Skeletal muscle tissue (tissue), 4 donors: ENCODE results near the gene GPR176. TPM values are rescaled to one million over a fixed set of nuclear protein-coding genes. Genes with fewer than 3 reads are reported as not detected.
"Not testable (repeated sequence)": the region's sequence is repeated elsewhere in the genome, so short reads cannot be mapped to it uniquely, and the experiment has no call there.

Source experiments
- H3K27ac ChIP-seq: one replicate; pipeline ENCODE4 v1.7.0; 2013; ENCODE audit warnings: mild to moderate bottlenecking, low read depth, low read length, inconsistent platforms
- H3K27me3 ChIP-seq, 3 donors: one replicate each; pipeline ENCODE4 v1.7.0; 2013; ENCODE audit warnings: low read length in 3 of 3; ENCODE audit not compliant: control insufficient read depth in 3 of 3, insufficient read depth in 3 of 3
- H3K36me3 ChIP-seq, 3 donors: one replicate each; pipeline ENCODE4 v1.7.0; 2013; ENCODE audit warnings: low read length in 3 of 3; ENCODE audit not compliant: control insufficient read depth in 3 of 3, insufficient read depth in 3 of 3
- H3K4me1 ChIP-seq, 3 donors: one replicate each; pipeline ENCODE4 v1.7.0; 2013; ENCODE audit warnings: low read length in 3 of 3, mild to moderate bottlenecking in 3 of 3; ENCODE audit not compliant: control insufficient read depth in 3 of 3, insufficient read depth in 3 of 3
- H3K4me3 ChIP-seq, 3 donors: one replicate each; pipeline ENCODE4 v1.7.0; 2013; ENCODE audit warnings: low read length in 3 of 3
- H3K9ac ChIP-seq, 3 donors: one replicate each; pipeline ENCODE4 v1.7.0; 2013; ENCODE audit warnings: low read length in 3 of 3, mild to moderate bottlenecking in 3 of 3, moderate library complexity in 2 of 3, low read depth in 1 of 3
- H3K9me3 ChIP-seq, 3 donors: one replicate each; pipeline ENCODE4 v1.7.0; 2013; ENCODE audit warnings: low read length in 3 of 3; ENCODE audit not compliant: control insufficient read depth in 3 of 3
- total RNA-seq: library from RNA; depleted of rRNA; stranded (reverse); fragments of >200 nt; gene quantifications from one replicate; pipeline ENCODE4 v1.2.3, GENCODE V29; 2014
- donor health status: Osteomylitis.

Gene GPR176
- total RNA-seq, 1 donor from 2014 or later: 6.3 TPM

DNA sequence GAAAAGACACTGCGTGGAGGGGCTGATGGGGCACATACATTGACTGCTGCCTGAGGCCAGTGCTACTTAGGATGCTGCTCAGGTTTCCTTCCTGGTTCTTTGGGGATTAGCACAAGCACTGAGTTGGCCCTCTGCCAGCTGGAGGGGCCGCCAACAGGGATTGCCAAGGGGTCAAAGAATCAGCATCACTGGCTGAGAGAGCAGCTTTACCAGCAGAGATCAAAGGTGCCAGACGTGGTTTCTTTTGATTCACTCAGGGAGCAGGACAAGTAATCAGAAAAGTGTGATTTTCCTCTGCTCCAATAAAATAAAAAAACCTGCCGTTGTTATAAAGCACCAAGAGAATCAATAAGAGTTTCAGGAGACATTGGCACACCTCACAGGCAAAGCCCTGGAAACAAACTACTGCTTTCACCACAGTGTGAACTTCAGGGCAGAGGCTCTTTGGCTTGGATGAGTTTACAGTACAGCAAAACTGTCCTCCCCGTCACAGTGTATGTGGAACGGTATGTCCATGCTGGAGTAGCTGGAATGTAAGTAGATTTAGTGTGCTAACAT is 91.6 kb downstream of the GPR176 start:
- Histone ChIP-seq H3K4me3 (no peak overlapping the region), H3K36me3 (no peaks in the 10 kb centered on the region), H3K4me1 (peaks cover 0 to 5% (median 3%) of the 10 kb centered on the region in 3 donors), H3K27me3 (no peaks in the 10 kb centered on the region), H3K27ac (no peak overlapping the region), H3K9ac (no peak overlapping the region), H3K9me3 (no peaks in the 10 kb centered on the region)

DNA sequence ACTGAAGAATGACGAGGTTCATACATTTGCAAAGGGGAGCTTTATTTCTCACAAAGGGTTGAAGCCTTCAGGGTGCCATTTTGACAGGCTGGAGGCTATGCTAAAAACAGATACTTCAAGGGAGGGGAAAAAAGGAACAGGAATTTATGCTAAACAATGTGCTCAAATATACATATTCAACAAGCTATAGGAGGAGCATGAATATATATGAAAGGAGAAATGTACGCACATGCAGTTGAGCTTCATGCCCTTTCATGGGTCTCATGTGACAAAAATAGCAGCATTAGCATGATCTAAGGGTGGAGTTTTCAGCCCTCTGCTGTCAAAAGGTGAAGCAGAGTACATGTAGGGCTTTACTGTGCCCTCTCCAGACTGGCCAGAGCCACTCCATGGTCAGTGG is 93.1 kb downstream of the GPR176 start:
- H3K4me1 ChIP-seq: peaks cover 0 to 5% (median 3%) of the 10 kb centered on the region in 3 donors
- no peak overlapping the region for H3K4me3 ChIP-seq
- no peaks in the 10 kb centered on the region for H3K27me3 ChIP-seq
- H3K36me3 ChIP-seq: no peaks in the 10 kb centered on the region
- no peaks in the 10 kb centered on the region for H3K9me3 ChIP-seq
- no peak overlapping the region for H3K27ac ChIP-seq
- H3K9ac ChIP-seq: no peak overlapping the region

DNA sequence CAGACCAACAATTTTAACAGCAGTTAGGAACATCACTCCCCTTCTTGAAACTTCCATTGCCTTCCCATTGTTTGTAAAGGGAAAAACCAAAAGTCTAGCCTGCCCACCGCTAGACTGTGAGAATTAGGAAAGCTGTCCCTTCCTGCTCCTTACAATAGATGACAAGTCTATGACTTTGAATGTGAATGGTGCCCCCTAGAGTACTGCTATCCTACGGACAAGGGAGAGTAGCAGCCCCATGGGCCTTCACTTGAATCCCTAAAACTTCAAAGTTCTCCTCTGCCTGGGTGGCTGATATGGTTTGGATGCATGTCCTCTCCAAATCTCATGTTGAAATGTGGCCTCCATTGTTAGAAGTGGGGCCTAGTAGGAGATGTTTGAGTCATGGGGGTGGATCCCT is 96.4 kb downstream of the GPR176 start:
- H3K9ac ChIP-seq: no peak overlapping the region
- H3K9me3 ChIP-seq: no peaks in the 10 kb centered on the region
- H3K27ac ChIP-seq: no peak overlapping the region
- H3K4me3 ChIP-seq: no peak overlapping the region
- H3K4me1 ChIP-seq: peaks cover 0 to 5% (median 3%) of the 10 kb centered on the region in 3 donors
- H3K27me3 ChIP-seq: no peaks in the 10 kb centered on the region
- no peaks in the 10 kb centered on the region for H3K36me3 ChIP-seq

DNA sequence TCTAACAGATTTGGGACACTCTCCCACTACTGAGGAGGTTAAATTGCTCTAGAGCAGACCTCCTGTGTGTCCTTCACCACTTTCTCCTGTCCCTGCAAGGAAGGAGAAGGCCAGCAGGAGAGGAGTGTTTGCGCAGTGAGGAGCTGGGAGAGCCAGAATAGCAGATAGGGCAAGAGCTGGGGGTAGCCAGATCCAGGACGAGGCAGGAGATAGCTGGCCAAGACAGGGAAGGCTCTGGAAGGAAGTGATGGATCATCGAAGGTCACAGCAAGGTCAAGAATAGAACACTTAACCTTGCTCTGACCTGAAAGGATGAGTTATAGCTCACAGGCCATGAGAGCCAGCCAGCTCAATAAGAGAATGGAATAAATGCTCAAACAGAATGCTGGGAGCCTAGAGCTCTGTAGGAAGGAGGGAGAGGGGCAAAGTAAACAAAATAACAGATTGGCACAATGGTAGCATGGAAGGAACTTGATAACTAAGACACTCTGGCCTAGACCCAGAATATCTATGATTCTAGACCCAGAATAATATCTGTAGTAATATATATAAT is 99.9 kb downstream of the GPR176 start:
- H3K36me3 ChIP-seq: no peaks in the 10 kb centered on the region
- H3K4me3 ChIP-seq: no peak overlapping the region
- H3K27me3 ChIP-seq: no peaks in the 10 kb centered on the region
- H3K9ac ChIP-seq: no peak overlapping the region
- H3K4me1 ChIP-seq: no peaks in the 10 kb centered on the region
- no peak overlapping the region for H3K27ac ChIP-seq
- H3K9me3 ChIP-seq: no peaks in the 10 kb centered on the region

DNA sequence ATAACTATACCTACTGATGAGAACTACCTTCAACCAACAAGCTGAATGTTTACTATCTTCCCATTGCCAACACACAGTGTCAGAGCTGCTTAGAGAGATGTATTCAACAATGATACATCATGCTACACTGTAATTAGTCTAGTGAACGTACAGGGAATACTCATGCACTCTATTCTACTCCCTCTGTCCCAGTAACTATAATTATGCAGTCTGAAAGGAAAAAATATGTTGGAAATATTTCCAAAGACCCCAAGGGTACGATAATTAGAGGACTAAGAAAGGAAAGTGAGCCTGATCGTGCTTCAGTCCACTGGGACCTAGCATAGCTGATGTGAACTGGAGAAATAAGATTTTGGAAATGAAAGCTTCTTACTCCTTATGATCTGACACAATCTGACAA is 100.5 kb downstream of the GPR176 start:
- no peaks in the 10 kb centered on the region for H3K9me3 ChIP-seq
- H3K36me3 ChIP-seq: no peaks in the 10 kb centered on the region
- H3K9ac ChIP-seq: no peak overlapping the region
- H3K4me3 ChIP-seq: no peak overlapping the region
- H3K4me1 ChIP-seq: no peaks in the 10 kb centered on the region
- H3K27me3 ChIP-seq: no peaks in the 10 kb centered on the region
- H3K27ac ChIP-seq: no peak overlapping the region

DNA sequence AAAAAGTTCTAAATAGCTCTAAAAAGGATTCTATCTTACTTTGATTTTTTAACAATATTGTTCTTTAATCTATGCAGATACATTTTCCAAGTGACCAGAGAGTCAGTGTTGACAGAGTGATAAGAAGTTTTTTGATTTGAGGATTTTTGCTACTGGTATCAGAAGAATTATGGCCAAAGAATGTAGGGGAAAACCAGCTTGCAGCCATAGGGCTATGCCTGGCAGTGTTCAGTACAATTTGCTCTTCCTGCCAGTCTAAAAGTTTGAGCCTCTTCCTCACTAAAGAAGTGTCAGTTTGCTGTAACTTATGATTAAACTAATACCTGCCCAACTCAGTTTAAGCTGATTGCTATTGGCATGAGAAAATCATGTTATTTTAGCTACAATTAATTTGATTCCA is 102.2 kb downstream of the GPR176 start:
- no peak overlapping the region for H3K27ac ChIP-seq
- no peaks in the 10 kb centered on the region for H3K36me3 ChIP-seq
- no peaks in the 10 kb centered on the region for H3K9me3 ChIP-seq
- no peak overlapping the region for H3K9ac ChIP-seq
- H3K4me1 ChIP-seq: no peaks in the 10 kb centered on the region
- no peaks in the 10 kb centered on the region for H3K27me3 ChIP-seq
- no peak overlapping the region for H3K4me3 ChIP-seq

DNA sequence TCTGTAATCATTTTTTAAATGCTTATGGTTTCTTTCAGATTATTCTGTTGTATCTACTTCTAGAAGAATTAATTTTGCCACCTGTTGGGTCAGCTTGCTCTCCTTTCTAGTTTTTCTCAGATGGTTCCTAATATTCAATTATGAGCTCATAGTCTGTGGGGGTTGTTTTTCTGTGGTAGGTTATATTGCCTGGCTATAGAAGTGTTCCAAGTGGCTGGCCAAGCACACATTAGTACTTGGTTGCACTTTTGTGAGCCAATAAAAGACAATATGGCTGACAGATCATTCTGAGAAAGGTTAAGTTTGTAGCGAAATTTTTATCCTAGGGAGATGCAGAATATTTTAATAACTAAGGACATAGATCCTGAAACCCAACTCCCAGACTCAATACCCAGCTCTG is 105.6 kb downstream of the GPR176 start:
- no peaks in the 10 kb centered on the region for H3K27me3 ChIP-seq
- H3K9me3 ChIP-seq: no peaks in the 10 kb centered on the region
- no peak overlapping the region for H3K4me3 ChIP-seq
- H3K27ac ChIP-seq: no peak overlapping the region
- H3K4me1 ChIP-seq: no peaks in the 10 kb centered on the region
- no peaks in the 10 kb centered on the region for H3K36me3 ChIP-seq
- H3K9ac ChIP-seq: no peak overlapping the region

DNA sequence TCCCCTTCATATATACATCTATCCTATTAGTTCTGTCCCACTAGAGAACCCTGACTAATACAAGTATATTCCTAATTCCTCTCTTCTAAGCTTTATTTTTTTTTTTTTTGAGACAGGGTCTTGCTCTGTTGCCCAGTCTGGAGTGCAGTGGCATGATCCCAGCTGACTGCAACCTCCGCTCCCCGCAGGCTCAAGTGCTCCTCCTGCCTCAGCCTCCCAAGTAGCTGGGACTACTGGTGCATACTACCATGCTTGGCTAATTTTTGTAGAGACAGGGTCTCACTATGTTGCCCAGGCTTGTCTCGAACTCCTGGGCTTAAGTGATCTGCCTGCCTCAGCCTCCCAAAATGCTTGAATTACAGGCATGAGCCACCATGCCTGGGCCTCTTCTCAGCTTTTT is 107.4 kb downstream of the GPR176 start:
- H3K27ac ChIP-seq, H3K4me3 ChIP-seq, H3K9ac ChIP-seq, H3K27me3 ChIP-seq, H3K4me1 ChIP-seq, H3K36me3 ChIP-seq, H3K9me3 ChIP-seq: not testable (repeated sequence)

DNA sequence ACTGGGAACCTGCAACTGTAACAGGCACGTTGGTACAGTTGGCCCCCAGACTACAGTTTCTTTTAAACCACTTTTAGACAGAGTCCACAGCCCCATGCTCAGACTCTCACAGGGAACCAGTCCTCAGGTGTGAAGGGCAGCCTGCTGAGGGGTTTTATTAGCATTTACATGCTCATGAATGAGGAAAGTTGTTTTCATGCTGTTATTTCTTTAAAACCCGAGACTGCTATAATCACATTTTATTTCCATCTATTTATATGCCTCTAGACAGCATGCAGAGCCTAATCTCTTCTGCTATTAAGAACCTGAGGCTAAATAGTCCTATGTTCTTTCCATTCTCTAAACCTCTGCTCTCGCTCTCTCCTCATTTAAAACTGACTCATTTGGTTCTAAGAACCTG is 111.2 kb downstream of the GPR176 start:
- Histone ChIP-seq H3K4me3 (no peak overlapping the region), H3K4me1 (no peaks in the 10 kb centered on the region), H3K27ac (no peak overlapping the region), H3K9ac (no peak overlapping the region), H3K9me3 (no peaks in the 10 kb centered on the region), H3K36me3 (no peaks in the 10 kb centered on the region), H3K27me3 (no peaks in the 10 kb centered on the region)

DNA sequence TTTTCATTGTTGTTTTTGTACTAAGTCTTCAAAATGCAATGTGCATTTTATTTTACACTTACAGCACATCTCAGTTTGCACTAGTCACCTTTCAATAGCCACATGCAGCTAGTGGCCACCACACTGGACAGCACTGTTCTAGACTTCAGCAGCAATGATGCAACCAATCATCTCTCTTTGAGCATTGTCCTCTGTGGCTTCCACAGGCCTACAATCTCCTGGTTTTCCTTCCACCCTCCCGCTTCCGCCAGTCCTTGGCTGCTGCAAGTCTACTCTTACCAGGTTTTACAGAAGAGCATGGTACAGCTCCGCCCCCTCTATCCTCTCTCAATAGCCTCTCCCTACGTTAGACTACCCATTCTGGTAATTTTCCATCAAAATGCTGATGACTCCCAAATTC is 112.3 kb downstream of the GPR176 start:
- H3K4me1 ChIP-seq: no peaks in the 10 kb centered on the region
- H3K9ac ChIP-seq: no peak overlapping the region
- H3K4me3 ChIP-seq: no peak overlapping the region
- no peaks in the 10 kb centered on the region for H3K27me3 ChIP-seq
- H3K9me3 ChIP-seq: no peaks in the 10 kb centered on the region
- H3K27ac ChIP-seq: no peak overlapping the region
- H3K36me3 ChIP-seq: no peaks in the 10 kb centered on the region
